ENCODE results near the gene WDR46.

Gene WDR46

GRCh38 chr6:33317669-33318425, 28.8 kb upstream of the WDR46 start, which contains the start of gene ZBTB22:
Gene ZBTB22 (minus strand): TSS chr6:33317744. CDS start chr6:33316916, 828 bp downstream.
- TF ChIP-seq CTCF (IDR thresholded peaks at IDR 0.05; ENCODE audit: low read depth, low read length) = no peak
- peak within 1 kb of the TSS; percentile 55 to 63 for H3K4me3 ChIP-seq (replicated peaks in 1 of 2; ENCODE audit: low read depth in 2 of 2, low read length in 2 of 2)
- DNase-seq (ENCODE audit: low read depth in 2 of 2) = peak; percentile 99 to 100

GRCh38 chr6:33317419-33317668, 28.3 kb upstream of the WDR46 start:
- peak overlapping the region; percentile 55 to 63 for H3K4me3 ChIP-seq (replicated peaks in 1 of 2; ENCODE audit: low read depth in 2 of 2, low read length in 2 of 2)
- no peak for TF ChIP-seq CTCF (IDR thresholded peaks at IDR 0.05; ENCODE audit: low read depth, low read length)
- no peak for DNase-seq (ENCODE audit: low read depth in 2 of 2)

GRCh38 chr6:33316603-33317418, 27.8 kb upstream of the WDR46 start:
- DNase-seq (ENCODE audit: low read depth in 2 of 2) = no peak
- peak overlapping the region; percentile 55 to 63 for H3K4me3 ChIP-seq (replicated peaks in 1 of 2; ENCODE audit: low read depth in 2 of 2, low read length in 2 of 2)
- no peak for TF ChIP-seq CTCF (IDR thresholded peaks at IDR 0.05; ENCODE audit: low read depth, low read length)

GRCh38 chr6:33315793-33316602, 27.0 kb upstream of the WDR46 start:
- DNase-seq (ENCODE audit: low read depth in 2 of 2) = no peak
- no peak overlapping the region for H3K4me3 ChIP-seq (replicated peaks in 1 of 2; ENCODE audit: low read depth in 2 of 2, low read length in 2 of 2)
- no peak for TF ChIP-seq CTCF (IDR thresholded peaks at IDR 0.05; ENCODE audit: low read depth, low read length)

GRCh38 chr6:33314943-33315792, 26.1 kb upstream of the WDR46 start:
- no peak for TF ChIP-seq CTCF (IDR thresholded peaks at IDR 0.05; ENCODE audit: low read depth, low read length)
- peak overlapping the region; percentile 84 to 89 for H3K4me3 ChIP-seq (replicated peaks in 1 of 2; ENCODE audit: low read depth in 2 of 2, low read length in 2 of 2)
- peak; percentile 24 to 25 for DNase-seq (ENCODE audit: low read depth in 2 of 2)

GRCh38 chr6:33314515-33314942, 25.5 kb upstream of the WDR46 start:
- H3K4me3 ChIP-seq (replicated peaks in 1 of 2; ENCODE audit: low read depth in 2 of 2, low read length in 2 of 2) = peak overlapping the region; percentile 84 to 89
- DNase-seq (ENCODE audit: low read depth in 2 of 2) = peak; percentile 87 to 89
- TF ChIP-seq CTCF (IDR thresholded peaks at IDR 0.05; ENCODE audit: low read depth, low read length) = no peak
